GM23338 (cell line): Measurements from ENCODE around the gene AKR1C2. TPM values are rescaled to one million over a fixed set of nuclear protein-coding genes. Genes with fewer than 3 reads are reported as not detected.
"Not testable (repeated sequence)": the region's sequence is repeated elsewhere in the genome, so short reads cannot be mapped to it uniquely, and the experiment has no call there.

Source experiments
- ATAC-seq: fragments of 200-7000 bp; cut with Tn5 transposase; 3 replicates; pipeline ENCODE4 v1.9.1; 2020
- DNase-seq: peaks from one replicate; pipeline ENCODE4 v3.0.0-alpha.2; 2015; ENCODE audit warnings: low spot score
- H2AFZ ChIP-seq: fragments of 200-600 bp; sonication (generic); 2 replicates; pipeline ENCODE4 v1.8.0; 2016; ENCODE audit warnings: antibody characterized with exemption, mild to moderate bottlenecking, moderate library complexity
- H3F3A ChIP-seq: fragments of 200-600 bp; sonication (generic); replicated peaks from 2 replicates; pipeline ENCODE4 v1.8.0; 2017; ENCODE audit warnings: antibody characterized with exemption, mixed run types, low read depth
- H3K27ac ChIP-seq: fragments of 200-600 bp; sonication (generic); 2 replicates; pipeline ENCODE4 v1.6.1; 2016; ENCODE audit warnings: low read depth
- H3K27me3 ChIP-seq: fragments of 200-600 bp; sonication (generic); 2 replicates; pipeline ENCODE4 v1.8.0; 2016; ENCODE audit warnings: mild to moderate bottlenecking, mixed run types, moderate library complexity; ENCODE audit not compliant: insufficient read depth
- H3K36me3 ChIP-seq: fragments of 200-600 bp; sonication (generic); 2 replicates; pipeline ENCODE4 v1.8.0; 2016; ENCODE audit warnings: mild to moderate bottlenecking; ENCODE audit not compliant: insufficient read depth
- H3K4me1 ChIP-seq: fragments of 200-600 bp; sonication (generic); 2 replicates; pipeline ENCODE4 v1.8.0; 2016; ENCODE audit warnings: mild to moderate bottlenecking, moderate library complexity; ENCODE audit not compliant: insufficient read depth
- H3K4me2 ChIP-seq: fragments of 200-600 bp; sonication (generic); 2 replicates; pipeline ENCODE4 v1.7.1; 2017; ENCODE audit warnings: mixed run types
- H3K4me3 ChIP-seq: fragments of 200-600 bp; sonication (generic); 2 replicates; pipeline ENCODE4 v1.6.1; 2016; ENCODE audit warnings: mixed run types
- H3K79me2 ChIP-seq: fragments of 200-600 bp; sonication (generic); replicated peaks from 2 replicates; pipeline ENCODE4 v1.8.0; 2017; ENCODE audit warnings: mild to moderate bottlenecking; ENCODE audit not compliant: insufficient read depth
- H3K9me2 ChIP-seq: fragments of 200-600 bp; sonication (generic); 2 replicates; pipeline ENCODE4 v1.8.0; 2017; ENCODE audit not compliant: insufficient read depth
- H4K20me1 ChIP-seq: fragments of 200-600 bp; sonication (generic); replicated peaks from 2 replicates; pipeline ENCODE4 v1.8.0; 2017; ENCODE audit warnings: mild to moderate bottlenecking; ENCODE audit not compliant: insufficient read depth
- H3K27ac Mint-ChIP-seq: 2 replicates; pipeline ENCODE4 v1.8.0; 2020; ENCODE audit warnings: inconsistent platforms, mild to moderate bottlenecking, moderate library complexity, mixed read lengths
- H3K27me3 Mint-ChIP-seq: 3 replicates; pipeline ENCODE4 v1.8.0; 2022; ENCODE audit warnings: low read depth, mild to moderate bottlenecking, moderate library complexity, mixed read lengths, inconsistent platforms; ENCODE audit not compliant: insufficient read depth, poor library complexity
- H3K36me3 Mint-ChIP-seq: 3 replicates; pipeline ENCODE4 v1.8.0; 2021; ENCODE audit warnings: low read depth, mild to moderate bottlenecking, inconsistent platforms, moderate library complexity, mixed read lengths
- H3K4me1 Mint-ChIP-seq: 3 replicates; pipeline ENCODE4 v1.8.0; 2020; ENCODE audit warnings: mild to moderate bottlenecking, inconsistent platforms, mixed read lengths
- H3K4me3 Mint-ChIP-seq: 3 replicates; pipeline ENCODE4 v1.8.0; 2021; ENCODE audit warnings: moderate library complexity, mild to moderate bottlenecking, inconsistent platforms, mixed read lengths
- H3K9me3 Mint-ChIP-seq: 3 replicates; pipeline ENCODE4 v1.8.0; 2020; ENCODE audit warnings: moderate library complexity, mild to moderate bottlenecking, inconsistent platforms, mixed read lengths
- CREB1 ChIP-seq: fragments of 250-450 bp; sonication (Bioruptor Pico); IDR thresholded peaks from 2 replicates; pipeline ENCODE4 v1.5.0; 2020; ENCODE audit warnings: low read depth, mild to moderate bottlenecking, moderate library complexity
- EZH2 ChIP-seq: fragments of 200-600 bp; sonication (generic); IDR thresholded peaks from one replicate; pipeline ENCODE4 v1.8.0; 2017; ENCODE audit warnings: antibody characterized with exemption, mild to moderate bottlenecking, low read depth; ENCODE audit not compliant: unreplicated experiment
- NANOG ChIP-seq: IDR thresholded peaks from 2 replicates; pipeline ENCODE4 v1.6.1; 2016; ENCODE audit warnings: antibody characterized with exemption, borderline replicate concordance
- ZNF114 ChIP-seq: fragments of 250-450 bp; sonication (Bioruptor Pico); IDR thresholded peaks from 2 replicates; pipeline ENCODE4 v1.5.0; 2020; ENCODE audit warnings: mild to moderate bottlenecking, moderate library complexity
- long read RNA-seq: library from polyadenylated mRNA; unstranded; transcript quantifications from one replicate; pipeline ENCODE4 v2.0.0, GENCODE V29; 2020; ENCODE audit not compliant: unreplicated experiment
- polyA plus RNA-seq: library from polyadenylated mRNA; unstranded; fragments of >200 nt; fragmentation: Nextera tagmentation; extraction: Ambion mirVana; gene quantifications from 2 replicates; pipeline ENCODE4 v1.2.1, GENCODE V29; 2016
- total RNA-seq: library from RNA; depleted of rRNA; stranded (reverse); fragments of >200 nt; shearing (Covaris generic); gene quantifications from 2 replicates; pipeline ENCODE4 v1.2.3, GENCODE V29; 2014; rRNA removed

AKR1C2 gene
- 0.35 TPM in 1 of 2 replicates, not detected in the other for total RNA-seq
- 0.83 and 0.86 TPM in 2 replicates for polyA plus RNA-seq
- long read RNA-seq = 0 reads

GRCh38 chr10:5003127-5004029 lies at the start of gene AKR1C2:
Gene AKR1C2, minus strand, starts transcription at chr10:5003857. Its CDS starts 22 bp downstream, at chr10:5003835.
- H2AFZ ChIP-seq, H3F3A ChIP-seq, H3K27ac ChIP-seq, H3K36me3 ChIP-seq, H3K4me1 ChIP-seq, H3K27me3 Mint-ChIP-seq, H3K9me2 ChIP-seq, H3K27me3 ChIP-seq, H3K4me1 Mint-ChIP-seq, H3K9me3 Mint-ChIP-seq, DNase-seq, H3K79me2 ChIP-seq, H3K4me3 Mint-ChIP-seq, H3K4me3 ChIP-seq, H3K36me3 Mint-ChIP-seq, H3K27ac Mint-ChIP-seq, H3K4me2 ChIP-seq, H4K20me1 ChIP-seq: not testable (repeated sequence)
- ATAC-seq = peak; percentile 96

GRCh38 chr10:5052951-5053500 lies 49.4 kb upstream of the AKR1C2 start:
- not testable (repeated sequence) for H3K36me3 Mint-ChIP-seq, H2AFZ ChIP-seq, H3K4me2 ChIP-seq, H3K27me3 Mint-ChIP-seq, ATAC-seq, H3K79me2 ChIP-seq, H3K4me1 ChIP-seq, DNase-seq, H3K4me3 Mint-ChIP-seq, H3K27me3 ChIP-seq, H3K4me1 Mint-ChIP-seq, H3F3A ChIP-seq, H3K4me3 ChIP-seq, H3K27ac ChIP-seq, H3K36me3 ChIP-seq, H3K9me2 ChIP-seq, H4K20me1 ChIP-seq, H3K27ac Mint-ChIP-seq
- peaks cover 12% of the 10 kb centered on the region for H3K9me3 Mint-ChIP-seq

- H3K4me1 Mint-ChIP-seq = no peaks in the 10 kb centered on the region
- no peak overlapping the region for H3K27ac ChIP-seq
- H3K27me3 ChIP-seq = no peaks in the 10 kb centered on the region
- no peak overlapping the region for H3K27ac Mint-ChIP-seq
- H3K4me1 ChIP-seq = no peaks in the 10 kb centered on the region
- TF ChIP-seq EZH2 (no peak), ZNF114 (CRISPR knock-in tag) (no peak), CREB1 (CRISPR knock-in tag) (no peak), NANOG (no peak)
- peaks cover 12% of the 10 kb centered on the region; the same call in 1 of the 3 replicates for H3K9me3 Mint-ChIP-seq
- H3F3A ChIP-seq = no peaks in the 10 kb centered on the region
- no peak for DNase-seq
- no peaks in the 10 kb centered on the region for H4K20me1 ChIP-seq
- no peak for ATAC-seq
- H3K4me3 ChIP-seq = no peak overlapping the region
- no peaks in the 10 kb centered on the region for H3K79me2 ChIP-seq
- H3K4me3 Mint-ChIP-seq = no peak overlapping the region
- no peaks in the 10 kb centered on the region for H3K27me3 Mint-ChIP-seq
- H3K4me2 ChIP-seq = no peak overlapping the region
- no peaks in the 10 kb centered on the region for H3K9me2 ChIP-seq
- H2AFZ ChIP-seq = no peak overlapping the region
- 0 out of 3 replicates have a peak, but pooled peaks cover 8% of the 10 kb centered on the region for H3K36me3 Mint-ChIP-seq
- H3K36me3 ChIP-seq = no peaks in the 10 kb centered on the region
These were observed 44.4 kb upstream of the AKR1C2 start for GRCh38 chr10:5047912-5048628.

- not testable (repeated sequence) for H3K27me3 Mint-ChIP-seq, ATAC-seq, H3K27ac Mint-ChIP-seq, H2AFZ ChIP-seq, H3K4me2 ChIP-seq, H3K4me3 Mint-ChIP-seq, H3K79me2 ChIP-seq, H3K27ac ChIP-seq, H3K27me3 ChIP-seq, H3K36me3 Mint-ChIP-seq, H3K36me3 ChIP-seq, H3F3A ChIP-seq, H3K9me2 ChIP-seq, H3K4me1 Mint-ChIP-seq, H3K9me3 Mint-ChIP-seq, H3K4me1 ChIP-seq, H4K20me1 ChIP-seq, DNase-seq, H3K4me3 ChIP-seq
These were observed 43.4 kb upstream of the AKR1C2 start for GRCh38 chr10:5047055-5047454.
